Cardiac septum (tissue), 1 donor: ENCODE measurements around the gene CEP85L. TPM values are rescaled to one million over a fixed set of nuclear protein-coding genes. Genes with fewer than 3 reads are reported as not detected.

ENCODE experiments used
- DNase-seq: peaks from one replicate; pipeline ENCODE4 v3.0.0-alpha.2; 2020; ENCODE audit warnings: low spot score
- intact Hi-C: fragments of 100-400 bp; cut with DNase I; formaldehyde crosslinking; loops from one replicate; pipeline ENCODE4 v1.14.0; 2022
- total RNA-seq: library from RNA; stranded (reverse); fragmentation: NEBNext Ultra II Directional; extraction: Animal tissue kit (Norgen Biotek cat#: 25700); gene quantifications from one replicate; pipeline ENCODE4 v1.2.1, GENCODE V29; 2021
- donor health status: DM: no; HTN: no; CAD: no.

Gene CEP85L
- total RNA-seq, 1 donor from 2014 or later = 6.6 TPM

- DNase-seq = no peak
- intact Hi-C loops = loop anchor here (10.0 kb wide), 1 partner anchor 186 kb away; no protein-coding TSS in a partner anchor
Measured at GRCh38 chr6:118589186-118589585, 62.2 kb downstream of the CEP85L start.

- no peak for DNase-seq
- intact Hi-C loops = loop anchor here (10.0 kb wide), 1 partner anchor 186 kb away; no protein-coding TSS in a partner anchor
Measured at GRCh38 chr6:118588626-118589025, 62.8 kb downstream of the CEP85L start.

GRCh38 chr6:118586746-118587485, 64.5 kb downstream of the CEP85L start:
- DNase-seq = no peak
- intact Hi-C loops = loop anchor here (10.0 kb wide), 1 partner anchor 188 kb away; no protein-coding TSS in a partner anchor

- no peak for DNase-seq
- intact Hi-C loops = loop anchor here (10.0 kb wide), 1 partner anchor 190 kb away; no protein-coding TSS in a partner anchor
Measured at GRCh38 chr6:118584911-118585310, 66.5 kb downstream of the CEP85L start.

- no peak for DNase-seq
- intact Hi-C loops = loop anchor here (10.0 kb wide), 1 partner anchor 193 kb away; no protein-coding TSS in a partner anchor
Measured at GRCh38 chr6:118581489-118581959, 69.9 kb downstream of the CEP85L start.

- intact Hi-C loops = loop anchor here (1.0 to 10.0 kb wide), 2 partner anchors 194 to 297 kb away; no protein-coding TSS in a partner anchor
- no peak for DNase-seq
Measured at GRCh38 chr6:118580585-118581419, 70.6 kb downstream of the CEP85L start.

- no peak for DNase-seq
Measured at GRCh38 chr6:118579786-118580185, 71.6 kb downstream of the CEP85L start.

GRCh38 chr6:118578617-118579016, 72.8 kb downstream of the CEP85L start:
- no peak for DNase-seq
- intact Hi-C loops = no loop called here

More at GRCh38 chr6:118579786-118580185, 71.6 kb downstream of the CEP85L start:
- intact Hi-C loops = loop anchor here (1.0 to 10.0 kb wide), 2 partner anchors 195 to 295 kb away; no protein-coding TSS in a partner anchor

- DNase-seq = no peak
- intact Hi-C loops = no loop called here
Measured at GRCh38 chr6:118577972-118578371, 73.4 kb downstream of the CEP85L start.

GRCh38 chr6:118574051-118574865, 77.1 kb downstream of the CEP85L start:
- DNase-seq = no peak
- intact Hi-C loops = no loop called here

- intact Hi-C loops = no loop called here
- no peak for DNase-seq
Measured at GRCh38 chr6:118571121-118571520, 80.3 kb downstream of the CEP85L start.

GRCh38 chr6:118569498-118569897, 81.9 kb downstream of the CEP85L start:
- DNase-seq = no peak
- intact Hi-C loops = loop anchor here (5.0 kb wide), 1 partner anchor 48 kb away; no protein-coding TSS in a partner anchor

GRCh38 chr6:118567974-118568373, 83.4 kb downstream of the CEP85L start:
- DNase-seq = no peak
- intact Hi-C loops = loop anchor here (5.0 kb wide), 1 partner anchor 49 kb away; no protein-coding TSS in a partner anchor

- no peak for DNase-seq
- intact Hi-C loops = loop anchor here (5.0 kb wide), 1 partner anchor 52 kb away; no protein-coding TSS in a partner anchor
Measured at GRCh38 chr6:118565311-118565960, 86.0 kb downstream of the CEP85L start.

- intact Hi-C loops = no loop called here
- no peak for DNase-seq
Measured at GRCh38 chr6:118562959-118563358, 88.4 kb downstream of the CEP85L start.

- DNase-seq = no peak
- intact Hi-C loops = no loop called here
Measured at GRCh38 chr6:118562248-118562647, 89.1 kb downstream of the CEP85L start.

GRCh38 chr6:118559659-118560058, 91.7 kb downstream of the CEP85L start:
- intact Hi-C loops = no loop called here
- no peak for DNase-seq

GRCh38 chr6:118558464-118559217, 92.8 kb downstream of the CEP85L start:
- no peak for DNase-seq
- intact Hi-C loops = no loop called here
